OCI-LY1 (cell line): Measurements from ENCODE around the gene LPAR1.

ENCODE experiments used
- H2AFZ ChIP-seq: fragments of 200-600 bp; sonication (generic), shearing (Covaris generic); 2 replicates; pipeline ENCODE4 v1.6.0; 2014; ENCODE audit warnings: antibody characterized with exemption, mild to moderate bottlenecking, low read length
- H3F3A ChIP-seq: fragments of 200-600 bp; sonication (generic), shearing (Covaris generic); 2 replicates; pipeline ENCODE4 v1.6.0; 2014; ENCODE audit warnings: mild to moderate bottlenecking, antibody characterized with exemption, low read length, moderate library complexity; ENCODE audit not compliant: insufficient read depth
- H3K27ac ChIP-seq: fragments of 200-600 bp; sonication (generic); 2 replicates; pipeline ENCODE4 v1.5.1; 2014; ENCODE audit warnings: low read length, mixed run types, mild to moderate bottlenecking, low read depth; ENCODE audit not compliant: poor library complexity, severe bottlenecking
- H3K27me3 ChIP-seq: fragments of 200-600 bp; sonication (generic); 2 replicates; pipeline ENCODE4 v1.6.0; 2014; ENCODE audit warnings: antibody characterized with exemption, mild to moderate bottlenecking, low read length, moderate library complexity; ENCODE audit not compliant: insufficient read depth
- H3K36me3 ChIP-seq: fragments of 200-600 bp; sonication (generic); 2 replicates; pipeline ENCODE4 v1.6.1; 2014; ENCODE audit warnings: mild to moderate bottlenecking, antibody characterized with exemption, low read length, moderate library complexity, mixed read lengths; ENCODE audit not compliant: insufficient read depth
- H3K4me1 ChIP-seq: fragments of 200-600 bp; sonication (generic); 2 replicates; pipeline ENCODE4 v1.5.1; 2014; ENCODE audit warnings: mild to moderate bottlenecking, low read length, moderate library complexity; ENCODE audit not compliant: insufficient read depth, severe bottlenecking
- H3K4me2 ChIP-seq: fragments of 200-600 bp; sonication (generic), shearing (Covaris generic); 2 replicates; pipeline ENCODE4 v1.6.1; 2014; ENCODE audit warnings: low read length
- H3K4me3 ChIP-seq: fragments of 200-600 bp; sonication (generic); 2 replicates; pipeline ENCODE4 v1.5.1; 2014; ENCODE audit warnings: low read length, low read depth, mild to moderate bottlenecking, mixed read lengths; ENCODE audit not compliant: poor library complexity, severe bottlenecking
- H3K79me2 ChIP-seq: fragments of 200-600 bp; shearing (Covaris generic); 2 replicates; pipeline ENCODE4 v1.6.1; 2016; ENCODE audit warnings: mixed run types, low read length, mixed read lengths; ENCODE audit not compliant: insufficient read depth
- H3K9ac ChIP-seq: fragments of 200-600 bp; sonication (generic), shearing (Covaris generic); 2 replicates; pipeline ENCODE4 v1.6.1; 2014; ENCODE audit warnings: mild to moderate bottlenecking, low read length, mixed read lengths
- H3K9me2 ChIP-seq: fragments of 200-600 bp; sonication (generic), shearing (Covaris generic); 2 replicates; pipeline ENCODE4 v1.6.1; 2014; ENCODE audit warnings: low read depth, mild to moderate bottlenecking, low read length, mixed read lengths
- H3K9me3 ChIP-seq: fragments of 200-600 bp; shearing (Covaris generic); 2 replicates; pipeline ENCODE4 v1.6.1; 2014; ENCODE audit warnings: low read length, mixed read lengths
- H4K20me1 ChIP-seq: fragments of 200-600 bp; sonication (generic), shearing (Covaris generic); 2 replicates; pipeline ENCODE4 v1.6.0; 2016; ENCODE audit warnings: mild to moderate bottlenecking, low read length; ENCODE audit not compliant: insufficient read depth
- CTCF ChIP-seq: fragments of 200-600 bp; sonication (generic), shearing (Covaris generic); IDR thresholded peaks from 2 replicates; pipeline ENCODE4 v1.5.1; 2017; ENCODE audit warnings: mild to moderate bottlenecking, antibody characterized with exemption, low read length, moderate library complexity, mixed read lengths
- EZH2 ChIP-seq: fragments of 200-600 bp; sonication (generic), shearing (Covaris generic); IDR thresholded peaks from 2 replicates; pipeline ENCODE4 v1.8.0; 2017; ENCODE audit warnings: borderline replicate concordance, mixed run types, mild to moderate bottlenecking, antibody characterized with exemption, low read length, moderate library complexity, mixed read lengths

The LPAR1 gene

GRCh38 chr9:111040494-111040893 is 2.2 kb upstream of the LPAR1 start:
- Histone ChIP-seq H3K4me3 (no peak overlapping the region), H3K9me3 (no peaks in the 10 kb centered on the region), H4K20me1 (no peaks in the 10 kb centered on the region), H3K4me1 (no peaks in the 10 kb centered on the region), H3F3A (no peaks in the 10 kb centered on the region), H3K27me3 (no peaks in the 10 kb centered on the region), H3K79me2 (no peaks in the 10 kb centered on the region), H3K36me3 (no peaks in the 10 kb centered on the region), H3K4me2 (no peak overlapping the region), H3K27ac (no peak overlapping the region), H2AFZ (no peak overlapping the region), H3K9ac (no peak overlapping the region), H3K9me2 (no peaks in the 10 kb centered on the region)
- TF ChIP-seq EZH2: no peak
- TF ChIP-seq CTCF: no peak

GRCh38 chr9:111039231-111039906 is 1.1 kb upstream of the LPAR1 start:
- Histone ChIP-seq H3K4me2 (no peak overlapping the region), H2AFZ (no peak overlapping the region), H3K9ac (no peak overlapping the region), H3K4me1 (no peaks in the 10 kb centered on the region), H3K36me3 (no peaks in the 10 kb centered on the region), H3K9me3 (no peaks in the 10 kb centered on the region), H3K27ac (no peak overlapping the region), H3K79me2 (no peaks in the 10 kb centered on the region), H3K4me3 (no peak overlapping the region), H3K27me3 (no peaks in the 10 kb centered on the region), H3F3A (no peaks in the 10 kb centered on the region), H4K20me1 (no peaks in the 10 kb centered on the region), H3K9me2 (no peaks in the 10 kb centered on the region)
- no peak for TF ChIP-seq EZH2
- no peak for TF ChIP-seq CTCF

GRCh38 chr9:111037708-111038330 is 451 bp downstream of the LPAR1 start:
- H3K9me2 ChIP-seq: no peaks in the 10 kb centered on the region
- no peaks in the 10 kb centered on the region for H3K27me3 ChIP-seq
- no peak for TF ChIP-seq EZH2
- no peak for TF ChIP-seq CTCF
- no peaks in the 10 kb centered on the region for H3F3A ChIP-seq
- H3K36me3 ChIP-seq: no peaks in the 10 kb centered on the region
- no peak overlapping the region for H2AFZ ChIP-seq
- H3K4me3 ChIP-seq: no peak overlapping the region
- no peak overlapping the region for H3K4me2 ChIP-seq
- H3K79me2 ChIP-seq: no peaks in the 10 kb centered on the region
- H3K9me3 ChIP-seq: no peaks in the 10 kb centered on the region
- no peaks in the 10 kb centered on the region for H4K20me1 ChIP-seq
- no peaks in the 10 kb centered on the region for H3K4me1 ChIP-seq
- no peak overlapping the region for H3K9ac ChIP-seq
- no peak overlapping the region for H3K27ac ChIP-seq
